Retinal pigment epithelial cell (primary cell): ENCODE measurements around the gene ARMH3.
"Not testable (repeated sequence)": the region's sequence is repeated elsewhere in the genome, so short reads cannot be mapped to it uniquely, and the experiment has no call there.

Experiments
- DNase-seq: peaks from one replicate; pipeline ENCODE4 v3.0.0-alpha.2; 2010; ENCODE audit warnings: low read depth
- H3K4me3 ChIP-seq: 2 replicates; pipeline ENCODE4 v1.5.1; 2011; ENCODE audit warnings: mild to moderate bottlenecking, low read length, control low read depth, moderate library complexity
- TF ChIP-seq, protein P1 (sequence below): conservative IDR thresholded peaks from 2 replicates; pipeline ENCODE4 v1.5.1; 2011; ENCODE audit warnings: low read depth, low read length, control low read depth, inconsistent platforms

The ARMH3 gene

DNA sequence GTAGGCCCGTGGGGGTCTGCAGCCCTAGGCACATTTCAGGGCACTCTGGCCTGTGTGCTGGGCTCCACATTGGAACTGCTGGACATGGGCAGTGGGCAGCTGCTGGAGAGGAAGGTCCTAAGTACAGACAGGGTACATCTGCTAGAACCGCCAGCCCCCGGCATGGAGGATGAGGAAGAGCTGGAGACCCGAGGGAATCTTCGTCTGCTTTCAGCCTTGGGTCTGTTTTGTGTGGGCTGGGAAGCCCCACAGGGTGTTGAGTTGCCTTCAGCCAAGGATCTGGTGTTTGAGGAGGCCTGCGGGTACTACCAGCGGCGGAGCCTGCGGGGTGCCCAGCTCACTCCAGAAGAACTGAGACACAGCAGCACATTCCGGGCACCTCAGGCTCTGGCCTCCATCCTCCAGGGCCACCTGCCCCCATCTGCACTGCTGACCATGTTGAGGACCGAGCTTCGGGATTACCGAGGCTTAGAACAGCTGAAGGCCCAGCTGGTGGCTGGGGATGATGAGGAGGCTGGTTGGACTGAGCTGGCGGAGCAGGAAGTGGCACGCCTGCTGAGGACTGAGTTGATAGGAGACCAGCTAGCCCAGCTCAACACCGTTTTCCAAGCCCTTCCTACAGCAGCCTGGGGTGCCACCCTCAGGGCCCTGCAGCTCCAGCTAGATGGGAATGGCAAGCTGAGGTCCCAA is 10.6 kb upstream of the ARMH3 start:
- TF ChIP-seq, protein P1, sequence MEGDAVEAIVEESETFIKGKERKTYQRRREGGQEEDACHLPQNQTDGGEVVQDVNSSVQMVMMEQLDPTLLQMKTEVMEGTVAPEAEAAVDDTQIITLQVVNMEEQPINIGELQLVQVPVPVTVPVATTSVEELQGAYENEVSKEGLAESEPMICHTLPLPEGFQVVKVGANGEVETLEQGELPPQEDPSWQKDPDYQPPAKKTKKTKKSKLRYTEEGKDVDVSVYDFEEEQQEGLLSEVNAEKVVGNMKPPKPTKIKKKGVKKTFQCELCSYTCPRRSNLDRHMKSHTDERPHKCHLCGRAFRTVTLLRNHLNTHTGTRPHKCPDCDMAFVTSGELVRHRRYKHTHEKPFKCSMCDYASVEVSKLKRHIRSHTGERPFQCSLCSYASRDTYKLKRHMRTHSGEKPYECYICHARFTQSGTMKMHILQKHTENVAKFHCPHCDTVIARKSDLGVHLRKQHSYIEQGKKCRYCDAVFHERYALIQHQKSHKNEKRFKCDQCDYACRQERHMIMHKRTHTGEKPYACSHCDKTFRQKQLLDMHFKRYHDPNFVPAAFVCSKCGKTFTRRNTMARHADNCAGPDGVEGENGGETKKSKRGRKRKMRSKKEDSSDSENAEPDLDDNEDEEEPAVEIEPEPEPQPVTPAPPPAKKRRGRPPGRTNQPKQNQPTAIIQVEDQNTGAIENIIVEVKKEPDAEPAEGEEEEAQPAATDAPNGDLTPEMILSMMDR = no peak
- DNase-seq = no peak
- peak overlapping the region; percentile 62 for H3K4me3 ChIP-seq

DNA sequence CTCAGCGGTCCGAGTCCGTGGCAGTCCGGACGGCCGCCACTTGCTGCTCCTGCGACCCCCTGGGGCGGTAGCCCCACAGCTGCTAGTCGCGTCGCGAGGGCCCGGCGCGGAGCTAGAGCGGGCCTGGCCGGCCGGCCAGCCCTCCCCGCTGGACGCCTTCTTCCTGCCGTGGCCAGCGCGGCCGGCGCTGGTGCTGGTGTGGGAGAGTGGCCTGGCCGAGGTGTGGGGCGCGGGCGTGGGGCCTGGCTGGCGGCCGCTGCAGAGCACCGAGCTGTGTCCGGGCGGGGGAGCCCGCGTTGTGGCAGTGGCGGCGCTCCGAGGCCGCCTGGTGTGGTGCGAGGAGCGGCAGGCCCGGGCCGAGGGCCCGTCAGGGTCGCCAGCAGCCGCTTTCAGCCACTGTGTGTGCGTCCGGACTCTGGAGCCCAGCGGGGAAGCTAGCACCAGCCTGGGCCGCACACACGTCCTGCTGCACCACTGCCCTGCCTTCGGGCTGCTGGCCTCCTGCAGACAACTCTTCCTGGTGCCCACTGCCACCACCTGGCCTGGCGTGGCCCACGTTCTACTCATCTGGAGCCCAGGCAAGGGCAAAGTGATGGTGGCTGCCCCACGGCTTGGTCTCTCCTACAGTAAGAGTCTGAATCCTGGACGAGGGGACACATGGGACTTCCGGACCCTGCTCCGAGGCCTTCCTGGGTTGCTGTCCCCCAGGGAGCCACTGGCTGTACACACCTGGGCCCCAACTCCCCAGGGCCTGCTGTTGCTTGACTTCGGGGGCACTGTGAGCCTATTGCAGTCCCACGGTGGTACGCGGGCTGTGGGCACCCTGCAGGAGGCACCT is 9.8 kb upstream of the ARMH3 start:
- DNase-seq = no peak
- H3K4me3 ChIP-seq = peak overlapping the region; percentile 62
- TF ChIP-seq, protein P1 = no peak

DNA sequence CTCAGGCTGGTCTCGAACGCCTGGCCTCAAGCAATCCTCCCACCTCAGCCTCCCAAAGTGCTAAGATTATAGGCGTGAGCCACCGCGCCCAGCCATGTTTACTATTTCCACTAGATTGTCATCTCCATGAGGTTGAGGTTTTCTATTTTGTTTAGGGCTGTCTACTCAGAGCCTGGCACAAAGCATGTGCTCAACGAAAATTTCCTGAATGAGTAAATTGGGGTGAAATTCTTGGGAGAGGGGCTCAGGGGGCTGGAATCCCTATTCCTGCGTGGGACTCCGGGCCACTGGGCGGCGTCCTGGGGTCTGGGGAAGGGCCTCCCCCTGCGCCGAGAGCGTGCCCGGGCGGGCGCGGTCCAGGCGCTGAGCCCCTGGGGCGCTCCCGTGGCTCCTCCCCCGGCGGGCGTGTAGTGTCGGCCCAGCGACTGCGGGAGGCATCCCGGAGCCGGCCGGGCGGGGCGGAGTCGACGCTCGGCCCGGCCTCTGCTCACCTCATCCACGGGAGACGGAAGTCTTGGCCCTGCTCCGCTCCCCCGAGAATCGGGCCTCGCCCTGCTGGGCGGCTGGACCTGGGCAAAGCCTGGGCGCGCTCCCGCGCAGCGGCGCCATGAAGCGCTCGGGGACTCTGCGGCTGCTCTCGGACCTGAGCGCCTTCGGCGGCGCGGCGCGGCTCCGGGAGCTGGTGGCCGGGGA is 9.0 kb upstream of the ARMH3 start, which contains the start of gene HPS6:
Gene HPS6 (plus strand): TSS at position 482 of the 693 bp plus-strand sequence. CDS start 126 bp downstream, at position 608.
- H3K4me3 ChIP-seq = peak within 1 kb of the TSS; percentile 62
- TF ChIP-seq, protein P1 = no peak
- peak; percentile 67 for DNase-seq

DNA sequence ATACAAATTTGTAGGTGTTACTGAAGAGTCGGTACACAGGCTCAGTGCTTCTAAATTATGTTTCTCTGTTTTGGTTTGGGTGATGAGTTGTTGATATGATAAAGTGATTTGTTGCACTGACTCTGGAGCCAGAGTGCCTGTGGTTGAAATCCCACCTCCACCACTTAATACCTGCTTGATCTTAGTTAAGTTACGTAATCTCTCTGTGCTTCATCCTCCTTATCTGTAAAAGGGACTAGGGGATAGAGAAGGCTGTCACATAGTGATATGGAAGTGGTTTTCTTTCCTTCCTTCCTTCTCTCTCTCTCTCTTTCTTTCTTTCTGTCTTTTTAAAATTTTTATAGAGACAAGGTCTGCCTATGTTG is 8.5 kb upstream of the ARMH3 start:
- peak overlapping the region; percentile 62 for H3K4me3 ChIP-seq
- TF ChIP-seq, protein P1 = no peak

DNA sequence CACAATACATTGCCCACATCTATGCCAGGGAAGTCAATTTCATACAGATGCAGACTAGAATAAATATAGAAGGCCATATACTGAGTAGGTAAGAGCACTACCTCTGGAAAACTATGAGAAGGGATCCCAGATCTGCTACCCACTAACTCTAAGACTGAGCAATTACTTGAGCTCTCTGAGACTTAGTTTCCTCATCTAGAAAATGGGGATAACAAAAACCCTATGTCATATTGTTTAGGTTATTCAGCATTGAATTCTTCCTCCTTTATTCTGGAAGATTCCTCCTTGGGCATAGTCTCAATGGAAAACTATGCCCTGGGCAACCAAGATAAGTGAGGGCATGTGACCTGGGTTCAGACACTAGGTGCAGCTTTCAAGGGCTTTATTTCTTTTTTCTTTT is 4.0 kb upstream of the ARMH3 start:
- H3K4me3 ChIP-seq = no peak overlapping the region
- TF ChIP-seq, protein P1 = no peak
- DNase-seq = no peak

More for the DNA sequence above, 8.5 kb upstream of the ARMH3 start:
- DNase-seq = no peak

DNA sequence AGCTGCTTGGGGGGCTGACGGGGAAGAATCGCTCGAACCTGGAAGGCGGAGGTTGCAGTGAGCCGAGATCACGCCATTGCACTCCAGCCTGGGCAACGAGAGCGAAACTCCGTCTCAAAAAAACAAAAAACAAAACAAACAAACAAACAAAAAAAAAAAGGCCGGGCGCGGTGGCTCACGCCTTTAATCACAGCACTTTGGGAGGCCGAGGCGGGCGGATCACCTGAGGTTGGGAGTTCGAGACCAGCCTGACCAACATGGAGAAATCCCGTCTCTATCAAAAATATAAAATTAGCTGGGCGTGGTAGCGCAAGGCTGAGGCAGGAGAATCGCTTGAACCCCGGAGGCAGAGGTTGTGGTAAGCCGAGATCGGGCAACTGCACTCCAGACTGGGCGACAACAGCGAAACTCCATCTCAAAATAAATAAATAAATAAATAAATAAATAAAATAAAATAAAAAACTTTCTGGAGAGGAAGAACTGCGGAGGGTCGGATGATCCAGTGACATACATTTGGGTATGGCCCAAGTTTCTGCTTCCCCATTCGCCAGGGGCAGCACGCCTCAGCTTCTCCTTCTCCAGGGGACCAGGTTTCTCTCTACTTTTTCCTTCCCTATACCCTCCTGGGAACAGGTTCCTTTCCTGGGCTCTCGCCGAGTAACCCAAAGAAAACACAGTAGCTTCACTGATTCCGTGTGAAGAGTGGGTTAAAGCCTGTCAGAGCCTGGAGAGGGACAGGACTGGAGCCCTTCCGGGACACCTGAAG is 909 bp downstream of the ARMH3 start:
- DNase-seq = not testable (repeated sequence)
- H3K4me3 ChIP-seq = peak overlapping the region; percentile 87

DNA sequence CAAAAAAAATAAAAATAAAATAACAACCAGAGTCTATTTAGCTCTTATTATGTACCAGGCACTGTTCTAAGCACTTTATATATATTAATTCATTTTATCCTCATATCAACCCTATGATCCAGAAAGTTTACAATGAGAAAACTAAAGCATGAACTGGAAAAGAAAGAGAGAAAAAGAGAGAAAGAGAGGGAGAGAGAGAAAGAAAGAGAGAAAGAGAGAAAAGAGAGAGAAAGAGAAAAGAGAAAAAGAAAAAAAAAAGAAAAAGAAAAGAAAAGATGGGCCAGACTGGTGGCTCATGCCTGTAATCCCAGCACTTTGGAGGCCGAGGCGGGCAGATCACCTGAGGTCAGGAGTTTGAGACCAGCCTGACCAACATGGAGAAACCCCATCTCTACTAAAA is 9.9 kb downstream of the ARMH3 start:
- H3K4me3 ChIP-seq = no peak overlapping the region
- TF ChIP-seq, protein P1 = no peak
- no peak for DNase-seq
